Testis (tissue), 3 donors: ENCODE measurements around the gene CELF2. TPM values are rescaled to one million over a fixed set of nuclear protein-coding genes. Genes with fewer than 3 reads are reported as not detected.

ENCODE experiments used
- DNase-seq: peaks from one replicate; pipeline ENCODE4 v3.0.0-alpha.2; 2019
- H3K27ac ChIP-seq, 2 donors: fragments of 200-600 bp; sonication (generic); one replicate each; pipeline ENCODE4 v1.5.1; 2019
- H3K27me3 ChIP-seq: fragments of 200-600 bp; sonication (generic); one replicate; pipeline ENCODE4 v1.5.1; 2019
- H3K36me3 ChIP-seq: fragments of 200-600 bp; sonication (generic); one replicate; pipeline ENCODE4 v1.5.1; 2017; ENCODE audit warnings: low read depth; ENCODE audit errors: missing control alignments
- H3K4me1 ChIP-seq: fragments of 200-600 bp; sonication (generic); one replicate; pipeline ENCODE4 v1.5.1; 2019
- H3K4me3 ChIP-seq, 2 donors: fragments of 200-600 bp; sonication (generic); one replicate each; pipeline ENCODE4 v1.5.1; 2017 to 2019
- H3K9me3 ChIP-seq: fragments of 200-600 bp; sonication (generic); one replicate; pipeline ENCODE4 v1.5.1; 2017
- POLR2A ChIP-seq: fragments of 450-650 bp; IDR thresholded peaks from one replicate; pipeline ENCODE4 v1.6.1; 2017; ENCODE audit warnings: antibody characterized with exemption, mild to moderate bottlenecking, moderate library complexity
- whole genome bisulfite sequencing, 2 donors: methylation state at CpG; one replicate each; pipeline ENCODE4 v1.1.5; 2018; 5-methylcytosine and 5-hydroxymethylcytosine counted together
- intact Hi-C: fragments of 100-400 bp; cut with DNase I; formaldehyde crosslinking; loops from one replicate; pipeline ENCODE4 v1.15.1; 2023; ENCODE audit warnings: low total_unique reads
- polyA plus RNA-seq: library from polyadenylated mRNA; stranded (reverse); fragments of 350-450 nt; fragmentation: Illumina TruSeq; extraction: RNeasy Lipid Tissue Mini Kit (QIAGEN cat#74804); gene quantifications from one replicate; pipeline ENCODE4 v1.2.3, GENCODE V29; 2014; ENCODE audit warnings: low read depth, low replicate concordance; ENCODE audit not compliant: insufficient read depth
- total RNA-seq, 2 donors: library from RNA; depleted of rRNA; stranded (reverse); fragments of >200 nt; gene quantifications; one replicate each; pipeline ENCODE4 v1.2.3, GENCODE V29; 2016
- TF ChIP-seq, protein P1 (sequence below), 3 experiments: fragments of 450-650 bp in 2 of 3; fragments of 200-600 bp in 1 of 3; sonication (generic) in 1 of 3; IDR thresholded peaks; one replicate each; pipeline ENCODE4 v1.5.1; 2016 to 2019; ENCODE audit warnings: antibody characterized with exemption in 3 of 3, mild to moderate bottlenecking in 2 of 3, moderate library complexity in 1 of 3

The CELF2 gene
- total and polyA plus RNA-seq, 3 donors from 2014 or later: 17.5 to 41.6 (median 27.8) TPM

DNA sequence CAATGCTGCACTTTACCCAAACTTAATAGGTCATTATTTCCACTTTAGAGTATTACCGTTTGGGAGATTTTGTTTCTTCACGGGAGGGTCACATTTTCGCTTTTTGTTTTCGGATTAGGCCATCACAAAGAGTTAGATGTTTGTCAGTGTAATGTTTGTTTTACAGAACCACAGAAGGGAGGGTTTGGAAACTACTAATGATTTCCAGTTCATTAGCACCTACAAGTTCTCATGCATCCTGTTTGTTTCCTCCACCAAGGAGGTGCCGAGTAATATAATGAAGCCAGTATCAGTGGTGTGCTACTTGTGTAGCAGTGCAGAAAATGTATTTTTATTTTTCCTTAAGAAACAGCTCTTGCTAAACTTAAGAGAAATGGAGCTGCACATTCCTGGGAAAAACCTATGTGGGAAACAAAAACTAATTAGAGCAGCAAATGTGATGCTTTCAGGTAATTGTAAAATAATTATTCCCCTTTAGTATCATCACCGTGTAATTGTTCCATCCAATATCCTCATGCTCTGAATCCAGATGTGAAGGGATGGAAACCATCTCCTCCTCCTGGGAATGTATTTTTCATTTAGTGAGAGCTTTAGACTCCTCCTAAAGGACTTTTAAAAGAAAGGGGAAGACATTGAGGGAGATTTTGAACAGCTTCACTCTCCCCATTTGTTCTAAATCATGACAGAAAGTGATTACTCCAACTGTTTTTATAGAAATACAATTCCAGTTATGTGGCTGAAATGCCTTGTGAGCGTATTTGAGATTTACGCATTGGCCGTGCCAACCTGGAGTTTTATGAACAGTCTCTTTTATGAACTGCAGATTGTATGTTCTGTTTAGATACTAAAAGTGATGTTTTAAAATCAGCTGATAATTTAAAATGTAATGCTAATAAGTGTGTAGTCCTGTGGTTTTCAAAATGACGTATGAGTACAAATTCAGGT lies 5.6 kb downstream of the CELF2 start:
- Histone ChIP-seq H3K27ac (no peak overlapping the region), H3K4me3 (no peak overlapping the region)
- intact Hi-C loops: no loop called here

DNA sequence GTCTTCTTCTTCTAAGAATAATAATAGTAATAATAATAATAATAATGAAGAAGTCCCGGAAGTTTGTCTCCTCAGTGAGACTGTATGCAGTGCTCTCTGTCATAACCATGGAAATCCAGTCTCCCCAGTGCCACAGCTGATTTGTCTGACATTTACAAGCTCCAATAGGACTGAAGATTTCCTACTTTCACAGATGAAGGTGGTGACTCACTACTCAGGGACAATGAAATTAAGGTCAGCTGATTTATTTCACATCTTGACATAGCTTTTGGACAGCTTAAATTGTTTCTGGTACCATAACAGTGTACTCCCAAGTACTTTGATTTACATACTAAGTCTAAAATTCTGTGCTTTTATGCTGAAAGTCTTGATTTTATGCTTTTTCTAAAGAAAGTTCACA lies 6.9 kb downstream of the CELF2 start:
- TF ChIP-seq, protein P1, sequence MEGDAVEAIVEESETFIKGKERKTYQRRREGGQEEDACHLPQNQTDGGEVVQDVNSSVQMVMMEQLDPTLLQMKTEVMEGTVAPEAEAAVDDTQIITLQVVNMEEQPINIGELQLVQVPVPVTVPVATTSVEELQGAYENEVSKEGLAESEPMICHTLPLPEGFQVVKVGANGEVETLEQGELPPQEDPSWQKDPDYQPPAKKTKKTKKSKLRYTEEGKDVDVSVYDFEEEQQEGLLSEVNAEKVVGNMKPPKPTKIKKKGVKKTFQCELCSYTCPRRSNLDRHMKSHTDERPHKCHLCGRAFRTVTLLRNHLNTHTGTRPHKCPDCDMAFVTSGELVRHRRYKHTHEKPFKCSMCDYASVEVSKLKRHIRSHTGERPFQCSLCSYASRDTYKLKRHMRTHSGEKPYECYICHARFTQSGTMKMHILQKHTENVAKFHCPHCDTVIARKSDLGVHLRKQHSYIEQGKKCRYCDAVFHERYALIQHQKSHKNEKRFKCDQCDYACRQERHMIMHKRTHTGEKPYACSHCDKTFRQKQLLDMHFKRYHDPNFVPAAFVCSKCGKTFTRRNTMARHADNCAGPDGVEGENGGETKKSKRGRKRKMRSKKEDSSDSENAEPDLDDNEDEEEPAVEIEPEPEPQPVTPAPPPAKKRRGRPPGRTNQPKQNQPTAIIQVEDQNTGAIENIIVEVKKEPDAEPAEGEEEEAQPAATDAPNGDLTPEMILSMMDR (IDR thresholded peaks at IDR 0.05): no peak
- no peak for TF ChIP-seq POLR2A
- WGBS, 2 donors: 88 to 90% methylated on average over 1 of the region's 1 CpG
- Histone ChIP-seq H3K36me3 (no peaks in the 10 kb centered on the region), H3K4me1 (no peaks in the 10 kb centered on the region), H3K27me3 (no peaks in the 10 kb centered on the region), H3K4me3 (no peak overlapping the region), H3K27ac (no peak overlapping the region), H3K9me3 (no peaks in the 10 kb centered on the region)
- intact Hi-C loops: no loop called here
- no peak for DNase-seq

More for the DNA sequence above, 5.6 kb downstream of the CELF2 start:
- WGBS, 2 donors: 90 to 93% methylated on average over 10 of the region's 10 CpGs
- H3K4me1 ChIP-seq: no peaks in the 10 kb centered on the region
- TF ChIP-seq POLR2A: no peak
- TF ChIP-seq, protein P1 (IDR thresholded peaks at IDR 0.05): no peak
- DNase-seq: no peak
- H3K36me3 ChIP-seq: no peaks in the 10 kb centered on the region
- no peaks in the 10 kb centered on the region for H3K9me3 ChIP-seq
- no peaks in the 10 kb centered on the region for H3K27me3 ChIP-seq

DNA sequence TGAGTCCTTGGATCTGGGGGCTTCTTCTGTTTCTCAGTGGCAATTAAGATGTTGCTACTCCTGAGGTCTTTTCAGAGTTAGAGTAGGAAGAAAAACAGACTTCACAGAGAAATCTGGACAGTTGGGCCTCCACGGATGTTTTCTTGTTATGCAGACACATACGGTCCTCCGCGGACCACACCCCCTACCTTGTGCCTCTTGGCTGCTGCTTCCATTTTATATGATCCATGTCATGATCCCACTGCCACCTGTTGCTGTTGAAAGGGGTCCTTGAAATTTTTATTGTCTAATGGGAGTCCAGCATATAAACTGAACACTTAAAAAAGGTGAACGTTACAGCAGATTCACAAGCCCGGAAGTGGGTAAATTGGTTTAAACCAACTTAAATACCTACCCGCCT lies 8.3 kb downstream of the CELF2 start:
- no peak for DNase-seq
- no peak for TF ChIP-seq POLR2A
- H3K4me3 ChIP-seq: no peak overlapping the region
- H3K27ac ChIP-seq: no peak overlapping the region
- intact Hi-C loops: no loop called here
- WGBS, 2 donors: 76 to 83% methylated on average over 7 of the region's 7 CpGs
- H3K4me1 ChIP-seq: no peaks in the 10 kb centered on the region
- no peaks in the 10 kb centered on the region for H3K36me3 ChIP-seq
- H3K27me3 ChIP-seq: no peaks in the 10 kb centered on the region
- no peaks in the 10 kb centered on the region for H3K9me3 ChIP-seq

DNA sequence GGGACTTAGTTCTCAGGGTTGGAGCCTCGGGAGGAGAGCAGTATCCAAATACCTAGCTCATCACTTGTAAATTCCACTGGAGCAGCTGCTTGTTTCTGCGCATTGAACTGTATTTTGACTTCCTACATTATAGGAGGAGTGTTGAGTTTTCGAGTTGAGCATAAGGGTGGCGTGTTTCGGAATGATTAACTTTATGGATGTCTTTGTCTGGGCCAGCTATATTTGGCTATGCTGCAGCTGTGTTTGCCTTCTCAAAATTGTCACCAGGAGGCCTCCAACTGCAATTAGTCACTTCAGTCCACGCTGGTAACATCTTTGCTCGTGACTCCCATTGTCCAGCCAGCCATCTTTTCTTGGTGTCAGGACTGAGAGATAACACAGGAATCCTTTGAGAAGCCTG lies 9.1 kb downstream of the CELF2 start:
- TF ChIP-seq, protein P1 (IDR thresholded peaks at IDR 0.05): no peak
- no peak for TF ChIP-seq POLR2A
- Histone ChIP-seq H3K36me3 (no peaks in the 10 kb centered on the region), H3K4me1 (no peaks in the 10 kb centered on the region), H3K9me3 (no peaks in the 10 kb centered on the region), H3K27me3 (no peaks in the 10 kb centered on the region), H3K4me3 (no peak overlapping the region), H3K27ac (no peak overlapping the region)
- 90 to 91% methylated on average over 7 of the region's 7 CpGs for WGBS, 2 donors
- no peak for DNase-seq
- intact Hi-C loops: no loop called here

DNA sequence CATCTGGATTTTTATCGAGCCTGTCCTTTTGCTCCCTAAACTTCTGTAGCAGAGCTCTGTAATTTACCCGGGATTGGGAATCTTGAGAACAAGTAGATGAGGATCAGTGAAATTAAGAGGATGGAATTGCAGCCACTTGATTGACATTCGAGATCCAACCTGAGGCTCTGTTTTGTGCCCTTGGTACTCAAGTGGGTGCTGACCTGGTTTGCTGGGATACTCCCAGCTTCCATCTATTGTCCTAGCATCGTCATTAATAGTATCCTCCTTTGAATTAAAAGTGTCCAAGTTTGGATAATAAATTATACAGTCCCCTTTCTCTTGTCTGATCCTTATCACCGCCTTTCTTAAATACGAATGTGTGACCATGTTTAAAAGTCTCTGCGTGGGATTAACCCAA lies 17.1 kb downstream of the CELF2 start:
- H3K4me1 ChIP-seq: peaks cover 7% of the 10 kb centered on the region
- H3K4me3 ChIP-seq: no peak overlapping the region
- no peak overlapping the region for H3K27ac ChIP-seq
- no peaks in the 10 kb centered on the region for H3K9me3 ChIP-seq
- intact Hi-C loops: no loop called here
- H3K36me3 ChIP-seq: no peaks in the 10 kb centered on the region
- 78 to 84% methylated on average over 7 of the region's 7 CpGs for WGBS, 2 donors
- TF ChIP-seq, protein P1 (IDR thresholded peaks at IDR 0.05): no peak
- TF ChIP-seq POLR2A: no peak
- no peaks in the 10 kb centered on the region for H3K27me3 ChIP-seq
- DNase-seq: no peak
